Measurements from ENCODE around the gene ADCY5.

ADCY5 gene

DNA sequence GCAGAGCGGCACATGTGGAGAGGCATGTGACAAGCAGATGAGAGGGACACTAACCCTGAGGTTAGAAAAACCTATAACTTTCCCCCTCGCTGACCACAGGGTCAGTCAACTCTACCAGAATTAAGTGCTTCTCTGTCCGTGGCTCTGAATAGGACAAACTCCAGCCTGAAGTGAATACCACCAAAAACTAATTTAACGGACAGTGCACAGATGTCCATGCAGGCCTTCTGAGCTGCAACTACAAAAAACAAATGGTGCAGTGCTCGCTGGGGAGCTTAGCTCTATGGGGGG, 59.3 kb downstream of the ADCY5 start:
- TF ChIP-seq, protein P1, sequence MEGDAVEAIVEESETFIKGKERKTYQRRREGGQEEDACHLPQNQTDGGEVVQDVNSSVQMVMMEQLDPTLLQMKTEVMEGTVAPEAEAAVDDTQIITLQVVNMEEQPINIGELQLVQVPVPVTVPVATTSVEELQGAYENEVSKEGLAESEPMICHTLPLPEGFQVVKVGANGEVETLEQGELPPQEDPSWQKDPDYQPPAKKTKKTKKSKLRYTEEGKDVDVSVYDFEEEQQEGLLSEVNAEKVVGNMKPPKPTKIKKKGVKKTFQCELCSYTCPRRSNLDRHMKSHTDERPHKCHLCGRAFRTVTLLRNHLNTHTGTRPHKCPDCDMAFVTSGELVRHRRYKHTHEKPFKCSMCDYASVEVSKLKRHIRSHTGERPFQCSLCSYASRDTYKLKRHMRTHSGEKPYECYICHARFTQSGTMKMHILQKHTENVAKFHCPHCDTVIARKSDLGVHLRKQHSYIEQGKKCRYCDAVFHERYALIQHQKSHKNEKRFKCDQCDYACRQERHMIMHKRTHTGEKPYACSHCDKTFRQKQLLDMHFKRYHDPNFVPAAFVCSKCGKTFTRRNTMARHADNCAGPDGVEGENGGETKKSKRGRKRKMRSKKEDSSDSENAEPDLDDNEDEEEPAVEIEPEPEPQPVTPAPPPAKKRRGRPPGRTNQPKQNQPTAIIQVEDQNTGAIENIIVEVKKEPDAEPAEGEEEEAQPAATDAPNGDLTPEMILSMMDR (IDR thresholded peaks at IDR 0.05; ENCODE audit: low read depth, low read length, missing control alignments) = no peak
- no peak for DNase-seq (ENCODE audit: extremely low read depth, low read depth)
- H3K4me3 ChIP-seq (replicated peaks; ENCODE audit: low read depth, low read length) = no peak overlapping the region

DNA sequence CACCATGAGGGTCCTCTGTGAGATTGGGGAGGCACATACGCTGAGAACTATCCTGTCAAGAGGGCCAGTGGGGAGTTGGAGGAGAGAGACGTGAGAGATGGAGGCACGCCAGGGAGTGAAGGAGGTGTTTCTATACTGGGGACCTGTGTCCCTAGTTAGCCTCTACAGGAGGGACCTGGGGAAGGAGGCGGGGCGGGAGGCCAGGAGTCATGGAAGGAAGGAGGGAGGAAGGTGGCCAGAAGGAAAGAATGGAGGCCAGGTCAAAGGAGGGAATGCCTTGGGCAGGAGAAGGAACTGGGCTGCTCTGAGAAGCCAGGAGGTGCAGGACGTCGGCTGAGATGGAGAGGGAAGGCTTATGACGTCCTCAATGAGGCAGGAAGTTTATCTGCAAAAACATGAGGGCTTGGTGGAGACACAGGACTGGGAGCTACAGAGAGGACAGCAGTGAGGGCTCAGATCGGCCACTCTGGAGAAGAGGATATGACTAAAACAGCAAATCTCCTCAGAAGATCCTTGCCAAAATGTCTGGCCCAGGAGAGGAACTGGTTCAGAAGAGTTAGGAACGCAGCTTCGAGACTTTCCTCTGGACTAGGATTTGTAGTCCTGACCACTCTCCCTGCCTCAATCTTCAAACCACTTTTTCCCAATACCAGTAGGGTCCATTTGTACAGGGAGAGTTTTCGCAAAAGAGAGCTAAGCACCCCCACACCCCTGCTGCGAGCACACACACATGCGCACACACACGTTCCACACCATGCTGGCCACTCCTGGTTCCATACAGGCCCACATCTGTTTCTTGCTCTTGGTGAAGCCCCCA, 59.9 kb downstream of the ADCY5 start:
- TF ChIP-seq, protein P1 (IDR thresholded peaks at IDR 0.05; ENCODE audit: low read depth, low read length, missing control alignments) = no peak
- DNase-seq (ENCODE audit: extremely low read depth, low read depth) = no peak
- H3K4me3 ChIP-seq (replicated peaks; ENCODE audit: low read depth, low read length) = no peak overlapping the region

DNA sequence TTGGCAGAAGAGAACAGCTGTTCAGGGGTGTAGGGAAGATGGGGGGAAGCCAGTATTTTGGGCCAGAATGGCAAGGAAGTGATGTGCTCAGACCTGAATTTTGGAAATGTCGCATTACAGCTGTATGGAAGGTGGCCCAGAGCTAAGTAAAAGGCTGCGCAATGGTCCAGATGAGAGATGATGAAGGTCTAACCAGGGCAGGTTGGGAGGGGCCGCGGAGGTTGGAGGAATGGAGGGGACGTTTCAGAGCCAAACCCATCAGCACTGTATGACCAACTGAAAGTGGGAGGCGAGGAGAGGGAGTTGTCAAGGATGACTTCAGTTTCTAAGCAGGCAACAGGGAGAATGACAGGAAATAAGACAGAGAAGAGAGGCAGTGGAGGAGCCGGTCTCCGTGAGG, 60.8 kb downstream of the ADCY5 start:
- TF ChIP-seq, protein P1 (IDR thresholded peaks at IDR 0.05; ENCODE audit: low read depth, low read length, missing control alignments) = no peak
- DNase-seq (ENCODE audit: extremely low read depth, low read depth) = no peak

DNA sequence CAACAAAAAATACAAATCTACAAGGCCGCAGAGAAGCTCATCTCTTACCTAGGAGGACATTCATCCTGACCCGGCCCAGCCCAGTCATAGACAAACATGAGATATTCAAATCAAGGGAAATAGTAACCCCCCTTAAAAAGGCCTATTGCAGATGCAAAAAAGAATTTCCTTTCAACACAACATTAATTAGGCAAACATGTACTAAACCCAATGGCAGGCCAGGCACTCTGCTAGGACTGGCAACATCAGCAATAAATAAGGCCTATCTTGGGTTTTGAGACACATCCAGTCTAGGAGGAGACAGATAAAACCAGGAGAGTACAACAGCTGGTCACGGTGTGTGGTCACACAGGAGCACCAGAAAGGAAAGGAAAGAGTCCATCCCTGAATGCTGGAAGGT, 61.4 kb downstream of the ADCY5 start:
- TF ChIP-seq, protein P1 (IDR thresholded peaks at IDR 0.05; ENCODE audit: low read depth, low read length, missing control alignments) = no peak
- H3K4me3 ChIP-seq (replicated peaks; ENCODE audit: low read depth, low read length) = no peak overlapping the region
- no peak for DNase-seq (ENCODE audit: extremely low read depth, low read depth)

More for the DNA sequence above, 60.8 kb downstream of the ADCY5 start:
- no peak overlapping the region for H3K4me3 ChIP-seq (replicated peaks; ENCODE audit: low read depth, low read length)

DNA sequence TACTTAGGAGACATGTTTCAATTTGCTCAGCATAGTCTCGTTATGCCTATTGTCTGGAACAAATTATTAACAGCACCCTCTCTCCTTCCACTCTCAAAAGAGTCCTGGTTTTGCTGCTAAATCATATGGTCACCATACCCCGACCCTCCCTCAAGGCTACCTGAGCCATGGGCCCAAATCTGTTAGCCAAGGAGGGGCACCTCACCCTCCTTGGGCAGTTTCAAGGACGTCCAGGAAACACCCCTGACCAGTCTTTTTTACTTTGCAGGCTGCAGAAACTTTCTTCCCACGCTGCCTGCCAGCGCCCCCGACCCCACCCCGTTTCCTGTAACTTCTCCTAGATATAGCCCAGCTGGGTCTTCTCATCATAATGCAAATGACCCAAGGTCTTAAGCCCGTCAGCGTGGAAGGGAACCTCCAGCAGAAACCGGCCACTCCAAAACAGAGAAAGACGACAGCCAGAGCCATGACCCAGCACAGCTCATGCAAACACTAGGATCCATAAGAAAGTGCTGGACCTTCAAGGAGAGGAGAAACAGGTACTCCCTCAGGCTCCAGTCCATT, 62.3 kb downstream of the ADCY5 start:
- no peak for DNase-seq (ENCODE audit: extremely low read depth, low read depth)
- TF ChIP-seq, protein P1 (IDR thresholded peaks at IDR 0.05; ENCODE audit: low read depth, low read length, missing control alignments) = no peak
- no peak overlapping the region for H3K4me3 ChIP-seq (replicated peaks; ENCODE audit: low read depth, low read length)

DNA sequence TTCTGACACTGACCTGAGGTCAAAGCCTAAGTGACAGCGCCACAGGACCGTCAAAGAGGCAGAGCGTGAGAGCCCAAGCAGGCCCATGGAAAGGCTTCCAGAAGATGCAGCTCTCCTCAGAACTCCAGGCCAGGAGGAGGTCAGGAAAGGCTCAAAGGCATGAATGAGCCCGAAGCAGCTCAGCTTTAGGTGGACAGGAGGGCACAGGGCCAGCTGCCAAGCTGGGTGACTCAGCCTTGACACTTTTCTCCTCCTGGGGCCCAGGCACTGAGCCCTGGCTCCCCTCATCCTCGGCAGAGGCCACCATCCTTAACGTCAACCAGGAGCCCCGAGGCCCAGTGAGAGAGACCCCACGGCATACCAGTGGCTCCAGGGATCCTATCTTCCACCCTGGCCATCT, 62.9 kb downstream of the ADCY5 start:
- H3K4me3 ChIP-seq (replicated peaks; ENCODE audit: low read depth, low read length) = no peak overlapping the region
- TF ChIP-seq, protein P1 (IDR thresholded peaks at IDR 0.05; ENCODE audit: low read depth, low read length, missing control alignments) = no peak
- DNase-seq (ENCODE audit: extremely low read depth, low read depth) = no peak
